AG09319 (cell line): ENCODE data around the gene S100A10.
A peak's percentile ranks its signal among the peaks of the same experiment; 100 is the strongest.

Experiments
- DNase-seq: peaks from one replicate; pipeline ENCODE4 v3.0.0-alpha.2; 2010; ENCODE audit warnings: low read depth; ENCODE audit errors: extremely low read depth
- CTCF ChIP-seq: IDR thresholded peaks from 2 replicates; pipeline ENCODE4 v1.5.1; 2011; ENCODE audit warnings: low read depth, mild to moderate bottlenecking, inconsistent platforms, low read length, moderate library complexity

S100A10 gene

GRCh38 chr1:151991663-151992302 lies 1.9 kb downstream of the S100A10 start:
- DNase-seq, result no peak
- TF ChIP-seq CTCF, result no peak

- DNase-seq, result no peak
- TF ChIP-seq CTCF, result no peak
These were observed 2.8 kb downstream of the S100A10 start for GRCh38 chr1:151990856-151991198.

- no peak for DNase-seq
- TF ChIP-seq CTCF, result no peak
These were observed 3.4 kb downstream of the S100A10 start for GRCh38 chr1:151990058-151990855.

GRCh38 chr1:151989211-151989862 lies 4.3 kb downstream of the S100A10 start:
- DNase-seq, result peak; percentile 61
- no peak for TF ChIP-seq CTCF

GRCh38 chr1:151988405-151988923 lies 5.2 kb downstream of the S100A10 start:
- no peak for DNase-seq
- no peak for TF ChIP-seq CTCF

GRCh38 chr1:151986501-151987190 lies 7.0 kb downstream of the S100A10 start:
- no peak for DNase-seq
- TF ChIP-seq CTCF, result no peak

- no peak for DNase-seq
- TF ChIP-seq CTCF, result no peak
These were observed 7.9 kb downstream of the S100A10 start for GRCh38 chr1:151985768-151986167.
